Stimulated activated CD8-positive, alpha-beta memory T cell treated with anti-CD3 and anti-CD28 coated beads, Interleukin-4, amount 100 ng/mL, for 4 hours (primary cell): ENCODE results near the gene SLC26A5.
A peak's percentile ranks its signal among the peaks of the same experiment; 100 is the strongest.

Experiments
- DNase-seq, 2 donors: peaks; one replicate each; pipeline ENCODE4 v3.0.0-alpha.2; 2020; ENCODE audit warnings: low read depth in 2 of 2, low spot score in 1 of 2

The SLC26A5 gene

DNA sequence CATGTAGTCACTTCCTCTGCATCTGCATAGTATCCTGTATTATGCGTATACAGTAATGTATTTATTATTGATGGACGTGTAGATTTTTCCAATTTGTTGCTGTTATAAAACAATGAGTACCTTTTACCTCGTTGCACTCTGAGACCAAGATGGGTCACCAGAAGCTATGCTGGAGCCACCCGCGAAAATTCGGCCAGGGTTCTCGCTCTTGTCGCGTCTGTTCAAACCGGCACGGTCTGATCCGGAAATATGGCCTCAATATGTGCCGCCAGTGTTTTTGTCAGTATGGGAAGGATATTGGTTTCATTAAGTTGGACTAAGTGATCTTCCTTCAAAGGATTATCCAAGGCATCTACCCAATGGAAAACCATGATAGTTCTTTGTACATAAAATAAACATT is 97.6 kb downstream of the SLC26A5 start:
- DNase-seq, result no peak

DNA sequence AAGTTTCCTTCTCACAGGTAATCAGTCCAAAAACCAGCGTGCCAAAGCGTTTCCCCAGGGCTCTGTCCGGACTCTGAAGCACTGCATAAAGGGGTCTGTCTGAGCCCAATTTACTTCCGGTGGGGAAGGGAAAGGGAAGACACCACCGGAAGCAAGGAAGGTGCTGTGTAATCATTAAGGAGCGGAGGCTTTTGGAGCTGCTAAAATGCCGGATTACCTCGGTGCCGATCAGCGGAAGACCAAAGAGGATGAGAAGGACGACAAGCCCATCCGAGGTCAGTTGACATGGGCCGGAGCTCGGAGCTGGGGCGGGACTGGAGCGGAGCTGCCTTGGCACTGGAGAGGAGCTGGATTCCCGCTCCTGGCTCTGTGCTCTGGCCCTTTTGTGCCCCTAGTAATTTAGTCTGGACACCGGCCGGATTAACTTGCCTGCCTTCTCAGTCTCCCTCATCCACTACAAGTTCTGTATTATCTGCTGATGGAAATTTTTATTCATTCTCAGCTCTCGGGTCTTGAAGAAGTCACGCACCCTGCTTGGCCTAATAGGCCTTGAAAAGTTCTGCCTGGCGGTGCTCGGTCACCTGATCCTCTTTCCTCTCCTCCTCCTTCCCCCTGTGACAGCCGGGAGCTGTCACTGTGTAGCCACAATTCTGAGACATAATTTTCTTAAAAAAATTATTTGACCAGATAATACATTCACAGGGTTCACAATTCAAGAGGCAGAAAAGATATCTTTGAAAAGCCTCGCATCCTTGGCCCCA is 98.3 kb downstream of the SLC26A5 start, which contains the start of gene PSMC2:
PSMC2 (plus strand) TSS at position 137 of the 761 bp plus-strand sequence; CDS start at position 206, 69 bp downstream.
- DNase-seq, result peak; percentile 63 to 66

DNA sequence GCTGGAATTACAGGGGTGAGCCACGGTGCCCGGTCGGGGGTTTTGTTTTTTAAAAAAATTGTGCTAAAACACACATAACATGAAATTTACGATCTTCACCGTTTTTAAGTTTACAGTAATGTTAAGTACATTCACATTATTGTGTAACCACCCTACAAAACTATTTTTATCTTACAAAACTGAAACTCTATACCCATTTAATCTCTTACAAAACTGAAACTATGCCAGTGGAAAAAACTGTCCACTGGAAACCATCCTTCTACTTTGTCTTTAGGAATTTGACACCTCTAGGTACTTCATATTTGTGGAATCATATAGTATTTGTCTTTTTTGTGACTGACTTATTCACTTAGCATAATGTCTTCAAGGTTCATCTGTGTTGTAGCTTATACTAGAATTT is 99.6 kb downstream of the SLC26A5 start:
- no peak for DNase-seq

DNA sequence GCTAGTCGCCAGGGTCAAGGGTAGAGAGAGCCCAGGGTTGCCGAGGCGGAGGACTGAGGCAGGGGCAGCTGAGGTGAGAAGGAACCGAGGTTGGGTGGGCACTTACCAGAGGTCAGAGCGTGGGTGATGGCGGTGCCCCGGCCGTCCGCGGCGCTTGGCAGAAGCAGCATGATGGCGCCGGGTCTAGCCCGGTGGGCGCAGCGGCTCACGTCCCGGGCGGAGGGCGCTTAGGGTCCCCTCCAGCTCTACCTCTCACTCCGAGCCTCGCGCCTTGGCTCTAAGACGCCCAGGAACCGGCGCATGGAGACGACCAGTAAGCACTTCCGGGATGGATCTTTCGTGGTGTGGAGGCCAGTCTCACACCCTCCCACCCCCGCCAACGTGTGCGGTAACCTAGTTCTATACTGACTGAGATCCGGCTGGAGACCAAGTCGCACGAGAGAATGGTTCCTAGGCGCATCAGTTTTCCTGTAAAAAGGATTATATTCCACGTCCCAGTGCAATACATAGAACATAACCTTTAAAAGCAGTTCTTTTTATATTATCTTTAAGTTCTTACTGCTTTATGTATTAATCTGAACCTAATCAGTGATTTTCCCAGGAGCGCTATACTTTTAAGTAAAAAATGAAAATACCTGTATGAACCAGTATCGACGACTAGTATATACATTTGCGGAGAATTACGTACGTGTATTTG is 101.4 kb downstream of the SLC26A5 start, which contains the start of gene DNAJC2:
DNAJC2 (minus strand) TSS at position 315 of the 697 bp plus-strand sequence; CDS start at position 170, 145 bp downstream.
- peak; percentile 69 to 79 for DNase-seq

DNA sequence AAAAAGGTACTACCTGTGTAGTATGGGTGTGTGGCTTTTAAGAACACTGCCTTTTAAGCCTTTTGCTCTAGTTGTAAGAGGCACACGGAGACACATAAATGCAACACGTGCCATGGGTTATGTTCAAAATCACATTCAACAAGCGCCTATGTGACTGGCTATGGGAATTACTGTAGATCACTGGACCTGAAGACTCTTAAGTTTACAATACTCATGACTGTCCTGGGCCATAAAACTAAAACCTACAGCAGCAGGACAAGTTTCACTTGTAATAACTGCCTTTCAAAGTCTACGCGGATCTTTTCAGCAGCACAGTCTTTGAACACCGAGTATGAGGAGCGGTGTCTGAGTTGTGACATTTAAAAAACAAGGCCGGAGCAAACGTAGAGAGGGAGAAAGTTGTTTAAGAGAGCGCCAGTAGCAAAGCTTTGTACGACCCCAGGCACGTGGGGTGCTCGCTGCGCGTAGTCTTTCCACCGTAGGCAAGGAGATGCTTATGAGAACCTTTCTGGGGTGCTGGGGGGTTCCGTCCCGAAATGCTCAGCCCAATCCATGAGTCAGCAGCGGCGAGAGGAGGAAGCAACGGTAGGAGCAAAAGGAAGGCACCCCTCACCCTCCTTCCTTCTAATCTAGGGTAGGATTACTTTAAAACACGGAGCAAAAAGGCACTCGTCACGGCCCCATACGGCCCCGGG is 102.1 kb downstream of the SLC26A5 start:
- peak; percentile 9 to 29 for DNase-seq

DNA sequence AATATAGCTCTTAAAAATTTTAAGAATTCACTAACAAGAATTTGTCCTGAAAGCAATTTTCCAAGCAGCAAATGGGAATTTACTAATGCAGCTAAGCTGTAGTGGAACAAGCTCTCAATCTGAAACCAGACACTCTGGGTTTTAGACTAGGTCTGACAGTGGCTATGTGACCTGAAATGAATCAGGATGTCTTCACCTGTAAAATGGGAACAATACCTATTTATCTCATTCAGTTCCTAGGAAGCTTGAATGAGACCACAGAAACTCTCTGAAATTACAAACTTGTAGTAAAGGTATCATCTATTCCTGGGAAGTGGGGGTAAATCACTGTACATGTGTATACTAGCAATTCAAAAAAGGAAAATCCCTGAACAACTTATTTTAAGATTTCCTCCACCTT is 102.7 kb downstream of the SLC26A5 start:
- DNase-seq, result no peak

DNA sequence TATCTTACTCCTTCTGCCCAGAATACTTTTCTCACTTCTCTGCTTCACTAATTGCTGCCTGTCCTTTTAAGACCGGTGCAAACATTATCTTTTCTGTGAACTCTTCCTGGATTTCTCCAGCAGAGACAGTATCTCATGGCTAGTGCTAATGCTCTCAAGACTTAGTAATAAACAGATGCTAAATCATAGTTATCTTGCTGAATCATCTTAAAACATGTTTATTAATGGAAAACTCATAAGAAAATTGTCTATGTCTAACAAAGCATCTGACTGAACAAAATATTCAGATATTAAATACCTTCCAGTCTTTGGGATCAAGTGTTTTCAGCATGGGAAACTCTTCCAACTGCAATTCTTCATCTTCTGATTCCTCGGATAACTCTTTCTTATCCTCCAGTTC is 104.5 kb downstream of the SLC26A5 start:
- DNase-seq, result no peak

DNA sequence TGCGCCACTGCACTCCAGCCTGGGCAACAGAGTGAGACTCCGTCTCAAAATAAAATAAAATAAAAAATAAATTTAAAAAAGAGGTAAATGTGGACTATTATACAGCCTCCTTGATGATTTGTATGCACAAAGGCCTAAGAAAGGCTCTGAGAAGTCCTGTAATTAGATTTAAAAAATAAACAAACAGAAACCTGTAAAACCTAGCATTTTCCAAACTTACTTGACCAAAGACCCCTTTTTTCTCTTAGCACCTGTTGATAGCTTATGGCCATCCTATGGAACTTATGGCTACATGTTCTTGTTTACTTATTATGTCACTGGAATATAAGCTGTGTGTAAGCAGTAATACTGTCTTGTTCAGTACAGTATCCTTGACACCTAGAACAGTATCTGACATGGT is 107.1 kb downstream of the SLC26A5 start:
- DNase-seq, result no peak

DNA sequence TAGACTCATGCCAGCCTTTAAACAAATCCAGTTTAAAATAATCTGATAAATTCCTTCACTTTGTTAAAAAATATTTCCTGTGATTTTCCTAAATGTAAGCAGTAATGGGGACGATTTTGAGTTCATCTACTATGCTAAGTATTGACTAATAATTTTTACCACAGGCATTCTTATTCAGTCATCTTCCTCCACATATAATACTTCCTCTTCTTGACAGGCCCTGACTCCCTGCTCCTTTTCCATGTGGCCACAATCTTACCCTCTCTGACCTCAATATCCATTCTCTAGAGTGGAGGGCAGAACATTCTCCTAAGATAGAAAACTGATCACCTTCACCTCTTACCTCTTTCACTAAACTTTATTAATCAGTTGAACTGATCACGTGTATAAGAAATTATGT is 109.2 kb downstream of the SLC26A5 start:
- DNase-seq, result no peak

DNA sequence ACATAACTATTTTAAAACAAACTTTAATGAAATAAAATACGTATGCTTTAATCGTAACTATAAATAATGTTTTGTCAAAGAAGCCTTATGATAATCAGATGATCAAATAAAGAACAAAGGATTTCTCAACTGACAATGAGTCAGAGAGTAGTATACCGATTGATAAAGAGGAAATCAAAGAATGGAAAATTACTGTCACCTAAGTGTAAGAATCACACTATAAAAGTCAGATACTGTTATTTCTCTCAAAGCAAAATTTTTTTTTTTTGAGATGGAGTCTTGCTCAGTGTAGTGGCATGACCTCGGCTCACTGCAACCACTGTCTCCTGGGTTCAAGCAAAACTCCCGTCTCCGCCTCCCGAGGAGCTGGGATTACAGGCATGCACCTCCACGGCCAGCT is 120.3 kb downstream of the SLC26A5 start:
- DNase-seq, result no peak
